SU-DHL-6 (cell line): ENCODE measurements around the gene NEUROD2.
A peak's percentile ranks its signal among the peaks of the same experiment; 100 is the strongest.

Experiments
- H2AFZ ChIP-seq: fragments of 200-600 bp; sonication (generic); 2 replicates; pipeline ENCODE4 v1.6.1; 2014; ENCODE audit warnings: low read depth, mild to moderate bottlenecking, moderate library complexity, mixed read lengths, antibody characterized with exemption, low read length; ENCODE audit not compliant: severe bottlenecking
- H3F3A ChIP-seq: fragments of 200-600 bp; shearing (Covaris generic); 2 replicates; pipeline ENCODE4 v1.6.0; 2016; ENCODE audit warnings: antibody characterized with exemption, mild to moderate bottlenecking; ENCODE audit not compliant: insufficient read depth
- H3K27ac ChIP-seq: fragments of 200-600 bp; sonication (generic); 2 replicates; pipeline ENCODE4 v1.5.1; 2016; ENCODE audit warnings: low read depth, mild to moderate bottlenecking, low read length, moderate library complexity, mixed read lengths
- H3K27me3 ChIP-seq: fragments of 200-600 bp; sonication (generic), shearing (Covaris generic); 2 replicates; pipeline ENCODE4 v1.6.0; 2014; ENCODE audit warnings: mild to moderate bottlenecking, low read length
- H3K36me3 ChIP-seq: fragments of 200-600 bp; sonication (generic); 2 replicates; pipeline ENCODE4 v1.6.1; 2014; ENCODE audit warnings: mild to moderate bottlenecking, low read length, mixed read lengths
- H3K4me2 ChIP-seq: fragments of 300-600, 200-600 bp; shearing (Covaris generic), sonication (generic); 2 replicates; pipeline ENCODE4 v1.6.0; 2014; ENCODE audit warnings: low read length, low read depth, mild to moderate bottlenecking; ENCODE audit not compliant: poor library complexity, severe bottlenecking
- H3K4me3 ChIP-seq: fragments of 200-600 bp; sonication (generic); 2 replicates; pipeline ENCODE4 v1.5.1; 2014; ENCODE audit warnings: antibody characterized with exemption, low read length, mild to moderate bottlenecking, mixed read lengths; ENCODE audit not compliant: insufficient read depth, poor library complexity, severe bottlenecking
- H3K79me2 ChIP-seq: fragments of 200-600 bp; sonication (generic); 2 replicates; pipeline ENCODE4 v1.6.1; 2014; ENCODE audit warnings: mild to moderate bottlenecking, low read length, moderate library complexity; ENCODE audit not compliant: insufficient read depth
- H3K9ac ChIP-seq: fragments of 200-600 bp; sonication (generic); 2 replicates; pipeline ENCODE4 v1.7.0; 2014; ENCODE audit warnings: mild to moderate bottlenecking, low read length
- H3K9me2 ChIP-seq: fragments of 200-600 bp; sonication (generic); replicated peaks from 2 replicates; pipeline ENCODE4 v1.6.1; 2014; ENCODE audit warnings: low read length; ENCODE audit not compliant: insufficient read depth
- H3K9me3 ChIP-seq: fragments of 200-600 bp; sonication (generic); 2 replicates; pipeline ENCODE4 v1.6.1; 2014; ENCODE audit warnings: low read length, mixed read lengths; ENCODE audit not compliant: insufficient read depth
- H4K20me1 ChIP-seq: fragments of 200-600 bp; sonication (generic); 2 replicates; pipeline ENCODE4 v1.6.1; 2014; ENCODE audit warnings: low read depth, mild to moderate bottlenecking, antibody characterized with exemption, low read length, moderate library complexity, mixed read lengths
- EZH2phosphoT487 ChIP-seq: fragments of 200-600 bp; sonication (generic), shearing (Covaris generic); conservative IDR thresholded peaks from 2 replicates; pipeline ENCODE4 v1.6.1; 2018; ENCODE audit warnings: mild to moderate bottlenecking, antibody characterized with exemption, low read length, moderate library complexity, mixed read lengths
- TF ChIP-seq, protein P1 (sequence below): fragments of 200-600 bp; sonication (generic); IDR thresholded peaks from one replicate; pipeline ENCODE4 v1.5.1; 2017; ENCODE audit warnings: antibody characterized with exemption, mild to moderate bottlenecking, low read length, moderate library complexity; ENCODE audit not compliant: insufficient read depth, poor library complexity, severe bottlenecking

The NEUROD2 gene

DNA sequence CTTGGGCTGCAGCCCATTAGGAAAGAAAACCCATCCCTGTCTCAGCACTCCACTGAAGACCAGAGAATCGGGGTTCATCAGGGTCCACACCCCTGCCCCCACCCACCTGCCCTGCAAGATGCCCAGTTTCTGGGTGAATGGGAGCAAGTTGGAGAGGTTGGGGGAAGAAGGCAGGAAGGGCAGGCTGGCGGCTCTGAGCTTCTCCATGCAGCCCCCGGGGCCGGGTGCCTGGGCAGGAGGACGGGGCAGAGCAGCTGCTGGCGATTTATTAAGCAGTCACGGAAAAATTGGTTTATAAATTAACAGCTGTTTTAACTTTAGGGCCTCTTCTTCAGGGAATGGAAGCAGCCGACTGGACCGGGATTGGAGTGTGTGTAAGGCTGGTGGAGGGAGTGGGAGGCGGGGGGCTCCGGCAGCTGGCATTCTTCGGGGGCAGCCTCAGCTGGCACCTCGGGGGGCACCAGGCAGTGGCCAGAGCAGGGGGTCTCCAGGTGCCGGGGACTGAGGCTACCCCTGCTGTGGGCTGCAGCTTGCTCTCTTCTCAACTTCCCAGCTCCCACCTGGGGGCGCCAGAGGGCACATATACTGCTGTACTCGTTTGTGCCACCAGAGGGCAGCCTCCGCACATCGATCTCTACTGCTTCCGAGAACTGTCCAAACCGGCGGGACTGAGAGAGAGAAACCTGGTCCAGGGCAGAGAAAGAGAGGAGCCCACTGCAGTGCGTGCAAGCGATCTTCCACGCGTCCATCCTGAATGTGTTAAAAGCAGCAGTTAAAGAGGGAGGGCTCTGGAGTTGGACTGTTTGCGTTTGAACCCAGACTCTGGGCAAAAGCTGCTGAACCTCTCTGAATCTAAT, 14.0 kb upstream of the NEUROD2 start:
- no peaks in the 10 kb centered on the region for H3K36me3 ChIP-seq
- TF ChIP-seq, protein P1, sequence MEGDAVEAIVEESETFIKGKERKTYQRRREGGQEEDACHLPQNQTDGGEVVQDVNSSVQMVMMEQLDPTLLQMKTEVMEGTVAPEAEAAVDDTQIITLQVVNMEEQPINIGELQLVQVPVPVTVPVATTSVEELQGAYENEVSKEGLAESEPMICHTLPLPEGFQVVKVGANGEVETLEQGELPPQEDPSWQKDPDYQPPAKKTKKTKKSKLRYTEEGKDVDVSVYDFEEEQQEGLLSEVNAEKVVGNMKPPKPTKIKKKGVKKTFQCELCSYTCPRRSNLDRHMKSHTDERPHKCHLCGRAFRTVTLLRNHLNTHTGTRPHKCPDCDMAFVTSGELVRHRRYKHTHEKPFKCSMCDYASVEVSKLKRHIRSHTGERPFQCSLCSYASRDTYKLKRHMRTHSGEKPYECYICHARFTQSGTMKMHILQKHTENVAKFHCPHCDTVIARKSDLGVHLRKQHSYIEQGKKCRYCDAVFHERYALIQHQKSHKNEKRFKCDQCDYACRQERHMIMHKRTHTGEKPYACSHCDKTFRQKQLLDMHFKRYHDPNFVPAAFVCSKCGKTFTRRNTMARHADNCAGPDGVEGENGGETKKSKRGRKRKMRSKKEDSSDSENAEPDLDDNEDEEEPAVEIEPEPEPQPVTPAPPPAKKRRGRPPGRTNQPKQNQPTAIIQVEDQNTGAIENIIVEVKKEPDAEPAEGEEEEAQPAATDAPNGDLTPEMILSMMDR: peak; percentile 100
- no peak for TF ChIP-seq EZH2phosphoT487
- peak overlapping the region; percentile 30; the same call in 1 of the 2 replicates for H3K9ac ChIP-seq
- H4K20me1 ChIP-seq: no peaks in the 10 kb centered on the region
- H3K9me3 ChIP-seq: no peaks in the 10 kb centered on the region
- no peak overlapping the region for H3K27ac ChIP-seq
- H3K79me2 ChIP-seq: no peaks in the 10 kb centered on the region
- H3K9me2 ChIP-seq: no peaks in the 10 kb centered on the region
- peak overlapping the region; percentile 44 for H3K4me2 ChIP-seq
- no peaks in the 10 kb centered on the region for H3K27me3 ChIP-seq
- H3K4me3 ChIP-seq: no peak overlapping the region
- H3F3A ChIP-seq: peaks cover 23% of the 10 kb centered on the region
- peak overlapping the region; percentile 68 for H2AFZ ChIP-seq

DNA sequence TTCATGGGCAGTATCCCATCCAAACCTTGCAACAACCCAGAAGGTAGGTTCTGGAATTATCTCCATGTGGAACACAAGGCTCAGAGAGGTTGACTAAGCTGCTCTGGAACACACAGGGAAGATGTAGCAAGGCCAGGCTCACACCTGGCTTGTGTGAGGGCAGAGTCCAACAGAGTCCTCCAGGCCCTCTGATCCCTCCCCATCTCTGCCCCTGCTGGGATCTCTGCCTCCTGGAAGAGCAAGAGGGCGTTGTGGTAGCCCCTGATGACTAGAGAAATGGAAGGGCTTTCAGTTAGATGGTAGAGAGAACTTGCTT, 12.0 kb upstream of the NEUROD2 start:
- no peak overlapping the region for H3K4me3 ChIP-seq
- no peaks in the 10 kb centered on the region for H3K9me3 ChIP-seq
- H2AFZ ChIP-seq: no peak overlapping the region
- no peak overlapping the region for H3K9ac ChIP-seq
- TF ChIP-seq, protein P1: no peak
- TF ChIP-seq EZH2phosphoT487: no peak
- H3K27ac ChIP-seq: no peak overlapping the region
- H3K9me2 ChIP-seq: no peaks in the 10 kb centered on the region
- no peaks in the 10 kb centered on the region for H3K27me3 ChIP-seq
- no peak overlapping the region for H3K4me2 ChIP-seq
- H3F3A ChIP-seq: peaks cover 26% of the 10 kb centered on the region
- H3K36me3 ChIP-seq: no peaks in the 10 kb centered on the region
- no peaks in the 10 kb centered on the region for H3K79me2 ChIP-seq
- no peaks in the 10 kb centered on the region for H4K20me1 ChIP-seq

DNA sequence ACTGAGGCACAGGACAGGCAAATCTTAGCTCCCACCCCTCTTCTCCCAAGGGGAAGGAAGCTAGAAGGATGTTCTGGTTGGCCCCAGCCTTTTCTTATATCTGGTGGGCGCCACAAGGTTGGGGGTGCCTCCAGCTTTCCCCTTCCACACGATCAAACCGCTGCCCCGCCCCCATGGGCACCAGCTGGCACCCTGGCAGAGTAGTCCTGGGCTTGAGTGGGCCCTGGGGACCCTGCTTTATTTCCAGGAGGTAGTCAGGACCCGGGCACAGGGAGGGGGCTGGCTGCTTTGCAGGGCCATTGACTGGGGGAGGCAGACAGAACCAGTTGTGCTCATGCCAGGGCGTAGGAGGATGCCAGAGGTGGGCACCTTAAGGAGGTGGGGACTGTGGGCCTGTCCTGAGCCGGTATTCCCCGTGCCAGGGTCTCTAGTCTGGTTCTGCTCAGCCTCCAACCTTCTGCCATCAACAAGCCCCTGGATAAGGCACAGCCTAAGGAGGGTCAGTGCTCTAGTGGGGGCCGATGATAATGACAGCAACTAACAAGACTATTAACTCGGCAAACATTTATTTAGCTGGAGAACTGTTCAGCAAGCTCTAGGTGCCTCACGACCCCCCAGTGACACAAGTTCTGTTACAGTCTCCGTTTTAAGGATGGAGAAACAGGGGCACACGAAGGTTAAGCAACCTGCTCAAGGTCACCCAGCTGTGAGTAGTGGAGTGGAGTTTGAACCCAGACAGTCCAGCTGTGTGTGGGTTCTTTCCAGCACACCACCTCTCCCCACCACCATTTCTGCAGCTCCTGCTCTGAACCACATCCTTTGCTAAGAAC, 11.5 kb upstream of the NEUROD2 start:
- no peak for TF ChIP-seq EZH2phosphoT487
- TF ChIP-seq, protein P1: no peak
- H3K79me2 ChIP-seq: no peaks in the 10 kb centered on the region
- H3K9me2 ChIP-seq: no peaks in the 10 kb centered on the region
- H3K9ac ChIP-seq: no peak overlapping the region; the same call in 1 of the 2 replicates
- H3K9me3 ChIP-seq: no peaks in the 10 kb centered on the region
- H3K27ac ChIP-seq: no peak overlapping the region
- no peak overlapping the region for H3K4me2 ChIP-seq
- H3K36me3 ChIP-seq: no peaks in the 10 kb centered on the region
- H3K4me3 ChIP-seq: no peak overlapping the region
- peaks cover 26% of the 10 kb centered on the region for H3F3A ChIP-seq
- no peaks in the 10 kb centered on the region for H3K27me3 ChIP-seq
- no peaks in the 10 kb centered on the region for H4K20me1 ChIP-seq
- H2AFZ ChIP-seq: no peak overlapping the region
